NCI-H510A treated with DMSO at 0.1 percent for 48 hours (cell line): ENCODE data around the gene NMRK2.
"Not testable (repeated sequence)": the region's sequence is repeated elsewhere in the genome, so short reads cannot be mapped to it uniquely, and the experiment has no call there.

Experiments
- DNase-seq: peaks from one replicate; lab custom pipeline; 2025; lab: John Stamatoyannopoulos, UW

The NMRK2 gene

DNA sequence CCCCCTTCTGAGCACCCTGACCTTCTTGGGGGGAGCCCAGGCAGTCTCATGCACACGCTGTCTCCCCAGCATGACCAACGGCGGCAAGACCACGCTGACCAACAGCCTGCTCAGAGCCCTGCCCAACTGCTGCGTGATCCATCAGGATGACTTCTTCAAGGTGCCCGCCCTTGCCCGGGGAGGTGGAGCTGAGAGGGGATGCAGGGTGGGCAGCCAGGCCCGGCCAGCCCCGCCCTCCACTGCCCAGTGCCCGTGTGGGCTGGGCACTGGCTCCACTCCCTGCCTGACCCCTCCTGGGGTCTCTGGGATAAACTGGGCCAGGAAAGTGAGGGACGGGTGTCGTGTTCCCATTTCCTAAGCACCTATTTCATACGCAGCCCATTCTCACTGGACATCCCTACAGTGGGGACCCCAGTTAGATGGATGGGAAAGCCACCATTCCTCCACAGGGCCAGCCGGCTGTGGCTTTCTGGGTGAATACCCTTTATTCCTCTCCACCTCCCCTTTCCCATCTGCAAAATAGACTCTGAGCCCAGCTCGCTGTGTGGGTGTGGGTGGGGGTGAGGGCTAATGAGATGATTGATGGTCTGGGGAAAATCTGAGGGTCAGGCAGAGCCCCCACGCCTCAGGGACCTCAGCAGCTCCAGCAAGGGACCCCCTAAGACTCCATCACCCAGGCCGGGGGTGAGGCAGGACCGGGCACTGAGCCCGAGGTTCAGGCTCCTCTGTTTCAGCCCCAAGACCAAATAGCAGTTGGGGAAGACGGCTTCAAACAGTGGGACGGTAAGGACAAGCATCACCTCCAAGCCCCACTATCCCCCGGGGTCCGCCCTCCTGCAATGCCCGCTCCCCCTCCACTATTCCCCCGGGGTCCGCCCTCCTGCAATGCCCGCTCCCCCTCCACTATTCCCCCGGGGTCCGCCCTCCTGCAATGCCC lies 3.9 kb downstream of the NMRK2 start:
- DNase-seq, result no peak

DNA sequence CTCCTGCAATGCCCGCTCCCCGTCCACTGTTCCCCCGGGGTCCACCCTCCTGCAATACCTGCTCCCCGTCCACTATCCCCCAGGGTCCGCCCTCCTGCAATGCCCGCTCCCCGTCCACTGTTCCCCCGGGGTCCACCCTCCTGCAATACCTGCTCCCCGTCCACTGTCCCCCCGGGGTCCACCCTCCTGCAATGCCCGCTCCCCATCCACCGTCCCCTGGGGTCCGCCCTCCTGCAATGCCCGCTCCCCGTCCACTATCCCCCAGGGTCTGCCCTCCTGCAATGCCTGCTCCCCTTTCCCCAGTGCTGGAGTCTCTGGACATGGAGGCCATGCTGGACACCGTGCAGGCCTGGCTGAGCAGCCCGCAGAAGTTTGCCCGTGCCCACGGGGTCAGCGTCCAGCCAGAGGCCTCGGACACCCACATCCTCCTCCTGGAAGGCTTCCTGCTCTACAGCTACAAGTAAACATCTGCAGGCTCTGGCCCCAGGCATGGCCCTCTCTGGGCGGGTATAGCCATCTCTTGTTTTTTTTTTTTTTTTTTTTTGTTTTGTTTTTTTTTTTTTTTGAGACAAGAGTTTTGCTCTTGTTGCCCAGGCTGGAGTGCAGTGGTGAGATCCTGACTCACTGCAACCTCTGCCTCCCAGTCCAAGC lies 5.6 kb downstream of the NMRK2 start:
- not testable (repeated sequence) for DNase-seq

DNA sequence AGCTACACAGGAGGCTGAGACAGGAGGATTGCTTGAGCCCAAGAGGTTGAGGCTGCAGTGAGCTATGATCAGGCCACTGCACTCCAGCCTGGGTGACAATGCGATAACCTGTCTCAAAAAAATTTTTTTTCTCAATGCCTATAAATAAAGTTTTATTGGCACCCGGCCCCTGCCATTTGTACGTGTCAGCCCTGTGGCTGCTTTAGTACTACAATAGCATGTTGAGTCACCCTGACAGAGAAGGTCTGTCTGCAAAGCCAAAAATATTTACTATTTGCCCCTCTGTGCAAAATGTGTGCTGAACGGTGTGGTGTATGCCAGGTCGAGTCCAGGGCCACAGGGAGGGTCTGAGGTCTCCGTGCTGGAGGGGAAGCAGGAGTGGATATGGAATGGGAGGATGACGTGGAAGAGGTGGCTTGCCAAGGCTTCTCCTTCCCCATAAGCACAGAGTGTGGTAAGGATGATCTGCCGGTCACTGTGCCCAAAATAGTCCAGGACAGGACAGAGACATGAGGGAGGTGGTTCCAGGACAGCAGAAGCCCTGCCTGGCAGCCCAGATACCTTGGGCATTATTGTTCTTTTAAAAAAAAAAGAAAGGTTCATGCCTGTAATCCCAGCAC lies 10.0 kb downstream of the NMRK2 start:
- no peak for DNase-seq

DNA sequence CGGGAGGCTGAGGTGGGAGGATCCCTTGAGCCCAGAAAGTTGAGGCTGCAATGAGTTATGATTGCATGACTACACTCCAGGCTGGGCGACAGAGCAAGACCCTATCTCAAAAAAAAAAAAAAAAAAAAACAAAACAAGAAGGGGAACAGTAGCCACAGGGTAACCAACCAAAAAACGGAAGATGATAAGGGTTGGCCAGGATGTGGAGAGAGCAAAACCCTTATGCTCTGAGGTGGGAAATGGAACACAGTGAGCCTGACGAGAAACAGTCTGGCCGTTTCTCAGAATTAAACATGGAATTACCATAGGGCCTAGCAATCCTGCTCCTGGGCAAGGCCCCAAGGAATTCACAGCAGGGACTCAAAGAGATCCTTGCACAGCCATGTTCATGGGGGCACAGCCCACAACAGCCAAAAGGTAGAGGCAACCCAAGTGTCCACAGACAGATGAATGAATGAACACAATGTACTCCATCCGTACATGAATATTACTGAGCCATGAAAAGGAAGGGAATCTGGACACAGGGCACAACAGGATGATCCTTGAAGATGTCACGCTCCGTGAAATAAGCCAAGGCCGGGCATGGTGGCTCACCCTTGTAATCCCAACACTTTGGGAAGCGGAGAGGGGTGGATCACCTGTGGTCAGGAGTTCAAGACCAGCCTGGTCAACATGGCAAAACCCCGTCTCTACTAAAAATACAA lies 11.3 kb downstream of the NMRK2 start:
- DNase-seq, result no peak

DNA sequence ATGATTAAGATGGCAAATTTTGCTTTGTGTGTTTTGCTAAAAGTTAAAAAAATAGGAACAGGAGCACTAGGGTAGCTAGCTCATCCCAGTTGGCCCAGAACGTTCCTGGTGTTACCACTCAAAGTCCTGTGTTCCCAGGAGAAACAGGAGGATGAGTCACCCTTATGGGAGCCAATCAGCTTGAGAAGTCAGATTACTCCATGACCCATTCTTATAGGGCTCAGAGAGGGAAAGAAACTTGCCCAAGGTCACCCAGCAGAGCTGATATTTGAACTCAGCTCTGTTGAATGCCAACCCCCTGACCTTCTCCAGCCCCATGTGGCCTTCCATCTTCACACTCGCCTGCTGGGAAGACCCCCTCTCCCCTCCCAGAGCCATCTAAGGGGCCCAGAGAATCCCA lies 13.0 kb downstream of the NMRK2 start:
- no peak for DNase-seq

DNA sequence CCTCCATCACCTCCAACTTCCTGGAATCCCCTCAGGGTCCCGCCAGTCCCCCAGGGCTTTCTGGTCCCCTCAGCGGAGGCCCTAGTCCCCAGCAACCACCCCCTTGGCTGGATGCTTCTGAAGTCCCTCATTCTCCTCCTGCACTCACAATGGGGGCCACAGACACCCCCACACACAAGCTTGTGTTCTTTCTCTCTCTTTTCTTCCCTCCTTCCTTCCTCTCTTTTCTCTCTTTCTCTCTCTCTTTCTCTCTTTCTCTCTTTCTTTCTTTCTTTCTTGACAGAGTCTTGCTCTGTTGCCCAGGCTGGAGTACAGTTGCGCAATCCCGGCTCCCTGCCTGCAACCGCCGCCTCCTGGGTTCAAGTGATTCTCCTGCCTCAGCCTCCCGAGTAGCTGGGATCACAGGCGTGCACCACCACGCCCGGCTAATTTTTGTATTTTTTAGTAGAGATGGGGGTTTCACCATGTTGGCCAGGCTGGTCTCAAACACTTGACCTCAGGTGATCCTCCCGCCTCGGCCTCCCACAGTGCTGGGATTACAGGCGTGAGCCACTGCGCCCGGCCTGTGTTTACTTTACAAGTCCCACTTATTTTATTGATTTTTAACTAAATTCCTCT lies 14.6 kb downstream of the NMRK2 start:
- DNase-seq, result not testable (repeated sequence)

DNA sequence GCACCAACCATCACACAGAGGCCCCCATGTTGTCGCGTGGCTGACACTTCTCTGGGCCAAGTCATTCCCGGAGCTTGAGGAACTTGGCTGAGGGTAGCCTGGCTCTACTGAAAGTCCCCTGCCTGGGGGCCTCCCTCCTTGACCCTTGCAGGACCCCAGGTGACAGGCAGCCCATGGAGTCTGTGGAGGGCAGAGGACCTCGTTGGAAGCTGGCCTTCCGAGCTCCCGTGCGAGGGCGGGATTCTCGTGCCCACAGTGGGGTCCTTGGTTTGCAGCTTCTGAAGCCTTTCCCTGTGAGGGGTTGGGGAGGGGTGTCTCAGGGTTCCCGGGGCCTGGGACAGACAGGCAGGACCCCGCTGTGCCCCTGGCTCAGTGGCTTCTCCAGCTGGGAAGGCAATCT lies 16.4 kb downstream of the NMRK2 start:
- DNase-seq, result no peak

DNA sequence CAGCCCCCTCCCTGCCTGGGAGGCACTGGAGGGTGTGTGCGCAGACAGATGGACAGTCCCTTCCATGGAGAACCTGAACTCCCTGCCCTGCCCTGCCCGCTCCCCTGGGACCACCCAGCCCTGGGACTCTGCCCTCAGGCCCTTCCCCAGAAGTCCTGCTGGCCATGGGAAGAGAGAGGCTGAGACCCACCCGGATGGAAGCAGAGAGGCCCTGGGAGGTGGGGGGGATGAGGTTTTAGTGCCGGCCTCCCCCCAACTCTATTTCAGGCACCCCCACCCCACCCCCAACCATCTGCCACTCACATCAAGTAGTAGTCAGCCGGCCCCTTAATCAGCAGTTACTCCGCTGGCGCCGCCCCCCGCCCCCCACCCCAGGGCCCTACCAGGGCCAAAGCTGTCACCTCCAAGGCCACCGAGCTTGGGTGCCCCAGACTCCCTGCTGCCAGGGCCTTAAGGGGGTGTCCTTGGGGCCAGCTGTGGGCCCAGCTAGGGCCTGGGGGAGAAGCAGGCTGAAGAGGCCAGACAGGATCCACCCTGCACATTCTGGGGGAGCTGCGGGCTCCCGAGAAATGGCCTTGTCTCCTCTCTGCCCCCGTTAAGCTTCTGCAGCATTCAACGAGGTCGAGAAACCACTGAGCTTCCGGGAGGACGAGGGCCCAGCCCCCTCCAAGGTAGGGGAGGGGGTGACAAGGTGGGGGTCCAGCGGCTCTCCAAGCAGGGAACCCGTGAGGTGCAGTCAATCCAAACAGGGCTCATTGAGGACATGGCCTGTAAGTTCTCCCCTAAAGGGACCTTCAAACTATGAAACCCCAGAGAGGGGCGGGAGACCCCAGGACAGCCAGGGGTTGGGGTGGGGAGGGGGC lies 17.4 kb downstream of the NMRK2 start:
- no peak for DNase-seq

DNA sequence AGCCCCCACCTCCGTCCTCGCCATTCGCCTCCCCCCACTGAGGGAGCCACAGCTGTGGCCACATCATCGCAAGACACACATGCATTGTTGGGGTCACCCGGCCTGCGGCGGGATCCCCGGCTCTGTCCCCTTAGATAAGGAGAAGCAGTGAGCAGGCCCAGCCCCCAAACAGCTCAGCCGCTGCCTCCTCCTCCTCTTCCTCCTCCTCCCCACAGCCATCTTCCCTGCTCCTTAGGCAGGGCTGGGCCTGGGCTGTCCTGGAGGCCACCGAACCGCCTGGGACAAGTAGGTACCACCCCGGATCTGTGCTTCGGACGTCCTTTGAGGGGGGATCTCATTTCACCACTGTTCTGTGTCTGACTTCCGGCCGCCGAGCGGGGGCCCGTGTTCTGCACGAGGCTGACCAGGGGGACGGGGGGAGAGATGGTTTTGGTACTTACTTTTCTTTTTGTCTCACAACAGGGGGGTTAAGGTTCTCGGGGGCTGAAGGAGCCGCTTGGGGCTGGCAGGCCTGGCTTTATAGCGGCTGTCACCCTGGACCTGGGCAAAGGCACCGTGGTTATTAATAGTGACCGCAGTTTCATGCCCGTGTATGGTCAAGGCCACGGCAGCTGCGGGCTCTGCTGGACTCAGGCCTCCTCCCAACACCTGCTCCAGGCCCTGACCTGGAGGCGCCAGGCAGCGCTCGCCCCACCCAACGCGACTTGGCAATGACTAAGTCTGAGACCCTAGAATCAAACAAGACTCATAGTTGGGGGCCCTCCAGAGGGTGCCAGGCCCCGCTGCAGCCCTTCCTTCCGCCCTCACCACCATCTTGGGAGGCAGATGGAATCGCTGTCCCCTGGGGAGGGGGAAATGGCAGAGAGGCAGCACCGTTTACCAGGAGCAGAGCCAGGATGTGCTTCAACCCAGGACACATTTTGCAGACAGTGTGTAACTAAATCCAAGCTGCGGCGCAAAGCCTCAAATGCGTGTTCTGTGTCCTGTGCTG lies 18.3 kb downstream of the NMRK2 start:
- DNase-seq, result no peak

DNA sequence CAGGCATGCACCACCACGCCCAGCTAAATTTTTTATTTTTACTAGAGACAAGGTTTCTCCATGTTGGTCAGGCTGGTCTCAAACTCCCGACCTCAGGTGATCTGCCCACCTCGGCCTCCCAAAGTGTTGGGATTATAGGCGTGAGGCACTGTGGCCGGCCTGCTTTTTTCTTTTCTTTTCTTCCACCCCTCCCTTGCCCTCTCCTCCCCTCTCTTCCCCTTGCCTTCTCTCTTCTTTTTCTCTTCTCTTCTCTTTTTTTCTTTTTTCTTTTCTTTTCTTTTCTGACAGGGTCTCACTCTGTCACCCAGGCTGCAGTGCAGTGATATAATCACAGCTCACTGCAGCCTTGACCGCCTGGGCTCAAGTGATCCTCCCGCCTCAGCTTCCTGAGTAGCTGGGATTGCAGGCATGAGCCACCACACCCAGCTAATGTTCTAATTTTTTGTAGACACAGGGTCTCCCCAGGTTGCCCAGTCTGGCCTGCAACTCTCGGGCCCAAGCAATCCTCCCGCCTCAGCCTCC lies 19.9 kb downstream of the NMRK2 start:
- DNase-seq, result not testable (repeated sequence)

DNA sequence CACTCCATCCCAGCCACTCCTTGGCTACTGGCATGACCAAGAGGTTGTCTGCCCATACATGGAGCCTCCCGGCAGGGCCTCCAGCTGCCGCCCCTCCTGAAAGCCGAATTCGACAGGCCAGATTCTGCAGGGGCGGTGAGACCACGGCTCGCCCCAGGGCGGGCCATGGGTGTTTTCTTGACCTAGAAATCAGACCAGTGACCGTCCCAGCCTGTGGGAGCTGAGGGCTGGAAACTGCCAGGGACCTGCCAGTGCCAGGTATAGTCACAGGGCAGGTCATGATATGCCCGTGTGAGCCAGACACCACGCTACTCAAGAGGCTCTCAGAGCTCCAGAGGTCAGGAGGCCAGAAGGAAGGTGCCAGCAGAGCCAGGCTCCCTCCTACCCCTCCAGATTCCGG lies 21.2 kb downstream of the NMRK2 start:
- no peak for DNase-seq

DNA sequence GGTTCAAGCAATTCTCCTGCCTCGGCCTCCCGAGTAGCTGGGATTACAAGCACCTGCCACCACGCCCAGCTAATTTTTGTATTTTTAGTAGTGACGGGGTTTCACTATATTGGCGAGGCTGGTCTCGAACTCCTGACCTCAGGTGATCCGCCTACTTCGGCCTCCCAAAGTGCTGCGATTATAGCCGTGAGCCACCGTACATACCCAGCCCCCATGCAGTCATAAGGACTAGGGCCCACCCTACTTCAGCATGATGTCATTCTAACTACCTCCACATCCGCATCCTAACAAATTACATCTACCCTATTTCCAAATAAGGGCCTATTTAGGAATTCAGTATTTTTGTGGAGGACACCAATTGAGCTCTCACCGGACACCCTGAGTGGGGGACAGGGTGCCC lies 22.4 kb downstream of the NMRK2 start:
- DNase-seq, result not testable (repeated sequence)

DNA sequence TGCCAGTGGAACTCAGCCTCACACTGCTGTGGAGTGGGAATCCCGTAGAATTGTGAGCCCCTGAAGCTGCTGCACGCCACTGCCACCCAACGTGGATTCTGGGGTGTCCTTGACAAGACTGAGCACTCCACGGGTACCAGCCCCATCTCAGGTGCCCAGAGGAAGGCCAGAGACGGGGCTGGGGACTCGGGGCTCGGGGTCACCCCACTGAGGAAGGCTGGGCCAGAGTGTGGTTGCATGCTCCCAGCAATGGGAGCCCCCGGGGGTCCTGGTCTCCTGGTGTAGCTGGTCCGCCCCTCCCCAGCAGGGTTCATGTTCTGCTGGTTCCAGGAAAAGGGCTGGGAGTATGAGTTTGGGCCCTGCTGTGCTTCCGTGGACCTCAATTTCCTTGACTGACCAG lies 22.8 kb downstream of the NMRK2 start:
- no peak for DNase-seq

DNA sequence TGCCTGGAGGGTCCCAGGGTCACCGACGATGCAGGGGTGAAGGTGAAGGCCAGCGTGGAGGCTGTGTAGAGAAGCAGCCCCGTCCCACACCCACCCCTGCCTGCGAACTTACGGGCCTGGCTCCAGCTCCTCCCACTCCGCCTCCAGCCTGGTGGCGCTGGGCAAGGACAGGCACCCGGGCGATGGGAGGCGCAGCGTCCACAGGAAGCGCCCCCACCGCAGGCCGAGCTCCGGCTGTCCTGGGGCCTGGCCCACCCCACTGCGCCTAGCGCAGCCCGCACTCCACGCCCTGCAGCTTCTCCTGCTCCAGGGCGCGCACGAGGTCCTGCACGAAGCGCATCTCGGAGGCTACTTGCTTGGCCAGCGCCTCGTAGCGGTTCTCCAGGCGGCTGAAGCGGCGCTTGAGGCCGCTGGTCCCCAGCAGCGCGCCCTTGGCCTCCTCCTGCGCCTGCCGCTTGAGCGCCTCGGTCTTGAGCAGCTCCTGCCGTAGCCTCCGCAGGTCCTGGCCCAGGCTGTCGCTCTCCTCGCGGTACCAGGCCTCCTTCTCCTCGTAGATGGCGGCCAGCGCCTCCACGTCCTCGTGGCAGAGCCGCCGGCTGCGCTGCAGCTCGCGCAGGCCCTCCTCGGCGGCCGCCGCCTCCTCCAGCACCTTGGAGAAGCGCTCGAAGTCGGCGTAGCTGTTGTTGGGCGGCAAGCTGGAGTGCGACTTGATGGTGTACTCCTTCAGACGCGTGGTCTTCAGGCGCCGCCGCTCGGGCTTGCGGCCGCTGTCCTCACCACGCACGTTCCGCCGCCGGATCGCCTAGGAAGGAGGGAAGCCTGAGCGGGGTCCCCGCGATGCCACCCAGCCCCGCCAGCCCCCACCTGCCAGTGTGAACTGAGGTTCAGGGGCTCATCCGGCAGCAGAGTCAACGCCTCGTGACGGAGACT lies 26.2 kb downstream of the NMRK2 start:
- no peak for DNase-seq

DNA sequence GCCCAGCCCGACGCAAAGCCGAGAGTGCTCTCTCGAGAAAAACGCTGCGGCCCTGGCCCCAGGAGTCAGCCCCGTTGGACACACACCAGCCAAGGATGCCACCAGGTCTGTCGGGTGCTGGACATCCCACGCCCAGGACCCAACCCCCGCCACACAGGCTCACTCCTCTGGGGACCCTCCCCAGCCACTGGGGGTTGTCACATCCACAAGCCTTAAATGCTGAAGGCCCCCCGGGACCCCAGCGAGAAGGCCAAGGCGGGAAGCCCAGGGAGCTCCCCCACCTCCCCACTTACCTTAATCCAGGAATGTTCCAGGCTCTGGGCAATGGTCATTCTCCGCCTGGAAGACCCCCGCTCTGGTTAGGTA lies 26.9 kb downstream of the NMRK2 start:
- DNase-seq, result no peak

DNA sequence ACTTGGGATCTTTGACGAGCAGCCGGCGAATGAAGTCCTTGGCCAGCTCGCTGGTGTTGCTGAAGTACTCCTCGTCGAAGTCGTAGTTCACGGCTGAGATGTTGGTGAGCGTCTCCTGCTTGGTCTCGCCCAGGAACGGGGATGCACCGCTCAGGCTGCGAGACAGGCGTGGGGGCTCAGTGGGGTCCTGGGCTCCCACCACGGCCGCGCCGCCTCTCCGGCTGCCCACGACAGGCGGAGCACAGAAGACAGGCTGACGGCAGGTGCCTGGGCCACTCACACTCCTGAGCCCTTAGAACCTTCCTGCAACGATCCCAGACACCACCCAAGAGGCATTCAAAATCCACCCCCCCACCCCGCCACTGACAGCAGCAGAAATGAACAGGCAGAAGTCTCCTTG lies 28.1 kb downstream of the NMRK2 start:
- DNase-seq, result no peak

DNA sequence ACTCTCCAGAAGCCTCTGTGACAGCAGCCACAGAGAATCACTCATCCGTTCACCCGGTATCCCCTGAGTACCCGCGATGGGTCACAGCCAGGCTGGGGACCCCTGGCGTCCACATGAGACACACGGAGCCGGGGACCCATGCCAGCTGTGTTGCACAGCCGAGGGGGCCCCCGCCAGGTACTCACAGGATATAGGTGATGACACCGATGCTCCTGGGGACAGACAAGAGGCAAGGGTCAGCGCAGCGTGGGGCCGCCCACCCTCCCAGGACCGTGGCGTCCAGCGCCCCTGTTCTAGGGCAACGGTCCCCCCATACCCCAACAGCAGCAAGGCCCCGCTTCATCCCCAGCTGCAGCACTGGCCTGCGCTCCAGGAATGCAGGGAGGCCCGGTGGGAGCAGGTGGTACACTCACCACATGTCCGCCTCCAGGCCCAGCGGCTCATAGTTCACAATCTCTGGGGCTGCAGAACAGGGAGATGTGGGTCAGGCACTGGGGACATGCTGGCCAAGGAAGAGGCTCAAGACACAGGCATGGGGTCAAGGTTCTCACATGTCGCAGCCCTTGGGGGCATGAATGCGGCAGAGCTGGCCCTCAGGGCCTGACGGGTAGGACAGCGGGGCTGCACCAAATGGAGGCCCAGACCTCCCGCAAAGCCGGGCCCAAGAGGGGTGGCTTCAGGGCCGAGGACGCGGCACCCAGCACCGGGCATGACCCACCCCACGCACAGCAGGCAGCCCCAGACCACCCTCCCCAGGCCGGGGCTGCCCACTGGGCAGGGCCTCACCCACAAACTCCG lies 30.8 kb downstream of the NMRK2 start:
- DNase-seq, result no peak
